Right cardiac atrium (tissue), 5 donors: ENCODE measurements around the gene VSIG10. TPM values are rescaled to one million over a fixed set of nuclear protein-coding genes. Genes with fewer than 3 reads are reported as not detected.
"Not testable (repeated sequence)": the region's sequence is repeated elsewhere in the genome, so short reads cannot be mapped to it uniquely, and the experiment has no call there.

Experiments used
- ATAC-seq, 2 donors: fragments of 200-7000 bp; cut with Tn5 transposase; one replicate each; pipeline versions ENCODE4 v1.8.0 to v1.9.1; 2020; ENCODE audit warnings: moderate library complexity in 2 of 2, mild to moderate bottlenecking in 1 of 2
- DNase-seq, 3 donors: peaks; one replicate each; pipeline ENCODE4 v3.0.0-alpha.2; 2020
- H3K27ac ChIP-seq: one replicate; pipeline ENCODE4 v1.5.1; 2013; ENCODE audit warnings: mild to moderate bottlenecking, low read length, control low read depth, moderate library complexity
- H3K27me3 ChIP-seq: one replicate; pipeline ENCODE4 v1.6.1; 2013; ENCODE audit not compliant: control insufficient read depth, insufficient read depth
- H3K4me1 ChIP-seq: one replicate; pipeline ENCODE4 v1.6.1; 2013; ENCODE audit warnings: low read length; ENCODE audit not compliant: control insufficient read depth, insufficient read depth
- H3K4me3 ChIP-seq: one replicate; pipeline ENCODE4 v1.5.1; 2013; ENCODE audit warnings: low read length, control low read depth
- H3K9me3 ChIP-seq: one replicate; pipeline ENCODE4 v1.6.1; 2013; ENCODE audit warnings: low read length; ENCODE audit not compliant: control insufficient read depth
- WGBS: extraction: QIAGEN DNeasy Blood & Tissue Kit; methylation state at CpG from one replicate; pipeline ENCODE4 v1.1.7; 2013; 5-methylcytosine and 5-hydroxymethylcytosine counted together
- intact Hi-C, 4 donors: fragments of 100-400 bp; cut with DNase I; formaldehyde crosslinking; loops; one replicate each; pipeline versions ENCODE4 v1.11.0 to v1.14.0; 2022 to 2023
- polyA plus RNA-seq: library from polyadenylated mRNA; stranded (reverse); fragments of 200-250 nt; gene quantifications from one replicate; pipeline ENCODE4 v1.2.3, GENCODE V29; 2013
- total RNA-seq, 4 donors: library from RNA; stranded (reverse); fragmentation: NEBNext Ultra II Directional; extraction: Animal tissue kit (Norgen Biotek cat#: 25700); gene quantifications; one replicate each; pipeline ENCODE4 v1.2.1, GENCODE V29; 2021
- donor health status: healthy with polysubstance abuse.
- donor health status: DM: no; HTN: yes; CAD: no.
- donor health status: DM: no; HTN: no; CAD: no.
- donor health status: DM: no; HTN: yes; CAD: no; lungs with severe emphysema.
- donor health status: DM: yes; HTN: yes; CAD: no.

Gene VSIG10
- total and polyA plus RNA-seq, 5 donors = 6.3 to 14.7 (median 14.2) TPM

GRCh38 chr12:118025168-118025567 lies 78.6 kb downstream of the VSIG10 start:
- no peak for ATAC-seq
- DNase-seq = no peak
- 71% methylated on average over 4 of the region's 4 CpGs for WGBS
- intact Hi-C loops = no loop called here
- Histone ChIP-seq H3K9me3 (no peaks in the 10 kb centered on the region), H3K27me3 (no peaks in the 10 kb centered on the region), H3K27ac (no peak overlapping the region), H3K4me1 (no peaks in the 10 kb centered on the region), H3K4me3 (no peak overlapping the region)

- 78% methylated on average over 9 of the region's 9 CpGs for WGBS
- intact Hi-C loops = no loop called here
- Histone ChIP-seq H3K27ac (no peak overlapping the region), H3K27me3 (no peaks in the 10 kb centered on the region), H3K4me1 (no peaks in the 10 kb centered on the region), H3K4me3 (no peak overlapping the region), H3K9me3 (no peaks in the 10 kb centered on the region)
- ATAC-seq = no peak
- DNase-seq = no peak
These were observed 80.4 kb downstream of the VSIG10 start for GRCh38 chr12:118023301-118023860.

GRCh38 chr12:118022728-118023109 lies 81.1 kb downstream of the VSIG10 start:
- no peaks in the 10 kb centered on the region for H3K9me3 ChIP-seq
- intact Hi-C loops = no loop called here
- H3K4me3 ChIP-seq = no peak overlapping the region
- ATAC-seq (no peak), DNase-seq (no peak)
- WGBS = 87% methylated on average over 3 of the region's 3 CpGs
- no peaks in the 10 kb centered on the region for H3K27me3 ChIP-seq
- H3K27ac ChIP-seq = no peak overlapping the region
- no peaks in the 10 kb centered on the region for H3K4me1 ChIP-seq

GRCh38 chr12:118022097-118022727 lies 81.6 kb downstream of the VSIG10 start:
- WGBS = 91% methylated on average over 13 of the region's 13 CpGs
- H3K27me3 ChIP-seq, intact Hi-C loops, H3K4me3 ChIP-seq, H3K9me3 ChIP-seq, DNase-seq, H3K4me1 ChIP-seq, H3K27ac ChIP-seq, ATAC-seq: not testable (repeated sequence)

- Histone ChIP-seq H3K27ac (no peak overlapping the region), H3K4me3 (no peak overlapping the region), H3K27me3 (no peaks in the 10 kb centered on the region), H3K9me3 (no peaks in the 10 kb centered on the region), H3K4me1 (no peaks in the 10 kb centered on the region)
- intact Hi-C loops = no loop called here
- ATAC-seq = no peak
- DNase-seq = no peak
- WGBS = 80% methylated on average over 1 of the region's 1 CpG
These were observed 83.8 kb downstream of the VSIG10 start for GRCh38 chr12:118020036-118020435.

- no peak overlapping the region for H3K27ac ChIP-seq
- H3K9me3 ChIP-seq = no peaks in the 10 kb centered on the region
- H3K27me3 ChIP-seq = no peaks in the 10 kb centered on the region
- H3K4me3 ChIP-seq = no peak overlapping the region
- H3K4me1 ChIP-seq = no peaks in the 10 kb centered on the region
- intact Hi-C loops = loop anchor here in 1 of 4 donors (10.0 kb wide), 1 partner anchor 143 kb away; no protein-coding TSS in a partner anchor
- ATAC-seq (no peak), DNase-seq (no peak)
These were observed 85.9 kb downstream of the VSIG10 start for GRCh38 chr12:118017926-118018325.

GRCh38 chr12:118016424-118017264 lies 87.2 kb downstream of the VSIG10 start, which contains the start of gene RFC5:
RFC5 (plus strand) TSS chr12:118016703; CDS start chr12:118016828, 125 bp downstream.
- peak within 1 kb of the TSS; percentile 61 for H3K4me3 ChIP-seq
- no peaks in the 10 kb centered on the region for H3K4me1 ChIP-seq
- H3K9me3 ChIP-seq = no peaks in the 10 kb centered on the region
- DNase-seq (peak; percentile 99 to 100 (median 99)), ATAC-seq (peak; percentile 100)
- intact Hi-C loops = loop anchor here in 1 of 4 donors (10.0 kb wide), 1 partner anchor 142 kb away; no protein-coding TSS in a partner anchor
- WGBS = under 1% methylated on average over 61 of the region's 61 CpGs
- no peaks in the 10 kb centered on the region for H3K27me3 ChIP-seq
- H3K27ac ChIP-seq = no peak within 1 kb of the TSS

GRCh38 chr12:118015944-118016343 lies 87.9 kb downstream of the VSIG10 start:
- ATAC-seq = no peak
- Histone ChIP-seq H3K9me3 (no peaks in the 10 kb centered on the region), H3K4me3 (peak overlapping the region; percentile 61), H3K27ac (no peak overlapping the region), H3K4me1 (no peaks in the 10 kb centered on the region), H3K27me3 (no peaks in the 10 kb centered on the region)
- no peak for DNase-seq
- intact Hi-C loops = loop anchor here in 1 of 4 donors (10.0 kb wide), 1 partner anchor 141 kb away; no protein-coding TSS in a partner anchor
- WGBS = 32% methylated on average over 9 of the region's 9 CpGs

- intact Hi-C loops = loop anchor here in 1 of 4 donors (10.0 kb wide), 1 partner anchor 141 kb away; no protein-coding TSS in a partner anchor
- no peaks in the 10 kb centered on the region for H3K27me3 ChIP-seq
- no peak overlapping the region for H3K4me3 ChIP-seq
- 89% methylated on average over 2 of the region's 2 CpGs for WGBS
- no peak for ATAC-seq
- no peaks in the 10 kb centered on the region for H3K9me3 ChIP-seq
- H3K4me1 ChIP-seq = no peaks in the 10 kb centered on the region
- no peak for DNase-seq
- no peak overlapping the region for H3K27ac ChIP-seq
These were observed 88.5 kb downstream of the VSIG10 start for GRCh38 chr12:118015306-118015705.
